Endothelial cell (in vitro differentiated cells): ENCODE measurements around the gene DNAJB4. TPM values are rescaled to one million over a fixed set of nuclear protein-coding genes. Genes with fewer than 3 reads are reported as not detected.

Experiments used
- DNase-seq: peaks from one replicate; pipeline ENCODE4 v3.0.0; 2021; ENCODE audit warnings: low spot score
- H3K27ac Mint-ChIP-seq: one replicate; pipeline ENCODE4 v1.8.0; 2021; ENCODE audit warnings: mixed read lengths, inconsistent platforms; ENCODE audit not compliant: unreplicated experiment
- H3K27me3 Mint-ChIP-seq: one replicate; pipeline ENCODE4 v1.8.0; 2021; ENCODE audit warnings: mild to moderate bottlenecking, moderate library complexity, mixed read lengths, inconsistent platforms; ENCODE audit not compliant: unreplicated experiment
- H3K36me3 Mint-ChIP-seq: one replicate; pipeline ENCODE4 v1.8.0; 2021; ENCODE audit warnings: mild to moderate bottlenecking, low read depth, mixed read lengths, inconsistent platforms; ENCODE audit not compliant: unreplicated experiment
- H3K4me1 Mint-ChIP-seq: one replicate; pipeline ENCODE4 v1.8.0; 2021; ENCODE audit warnings: mild to moderate bottlenecking, mixed read lengths, inconsistent platforms; ENCODE audit not compliant: unreplicated experiment
- H3K4me3 Mint-ChIP-seq: one replicate; pipeline ENCODE4 v1.8.0; 2021; ENCODE audit warnings: mild to moderate bottlenecking, mixed read lengths, inconsistent platforms; ENCODE audit not compliant: unreplicated experiment
- H3K9me3 Mint-ChIP-seq: one replicate; pipeline ENCODE4 v1.8.0; 2021; ENCODE audit warnings: mixed read lengths, inconsistent platforms; ENCODE audit not compliant: unreplicated experiment
- CTCF ChIP-seq: fragments of 200-600 bp; sonication (generic); IDR thresholded peaks from one replicate; pipeline ENCODE4 v1.5.0; 2021; ENCODE audit warnings: antibody characterized with exemption; ENCODE audit not compliant: unreplicated experiment
- total RNA-seq: library from RNA; stranded (reverse); fragmentation: NEBNext Ultra II Directional; extraction: Animal tissue kit (Norgen Biotek cat#: 25700); gene quantifications from one replicate; pipeline ENCODE4 v1.2.1, GENCODE V29; 2021; ENCODE audit not compliant: unreplicated experiment

The DNAJB4 gene
- total RNA-seq, 1 donor from 2014 or later: 22.1 TPM

- no peak for TF ChIP-seq CTCF
- Mint-ChIP-seq H3K4me3 (peak overlapping the region; percentile 94), H3K4me1 (peaks cover 16% of the 10 kb centered on the region), H3K27me3 (peaks cover 10% of the 10 kb centered on the region), H3K9me3 (no peaks in the 10 kb centered on the region), H3K27ac (peak overlapping the region; percentile 98), H3K36me3 (peaks cover 5% of the 10 kb centered on the region)
- no peak for DNase-seq
These were observed 1.0 kb downstream of the DNAJB4 start for GRCh38 chr1:78005755-78006154.

- peaks cover 16% of the 10 kb centered on the region for H3K4me1 Mint-ChIP-seq
- no peak for TF ChIP-seq CTCF
- no peak for DNase-seq
- peak overlapping the region; percentile 94 for H3K4me3 Mint-ChIP-seq
- H3K36me3 Mint-ChIP-seq: peaks cover 5% of the 10 kb centered on the region
- H3K9me3 Mint-ChIP-seq: no peaks in the 10 kb centered on the region
- peak overlapping the region; percentile 98 for H3K27ac Mint-ChIP-seq
- peaks cover 10% of the 10 kb centered on the region for H3K27me3 Mint-ChIP-seq
These were observed 1.8 kb downstream of the DNAJB4 start for GRCh38 chr1:78006521-78006920.

- H3K9me3 Mint-ChIP-seq: no peaks in the 10 kb centered on the region
- H3K27me3 Mint-ChIP-seq: peaks cover 10% of the 10 kb centered on the region
- peaks cover 11% of the 10 kb centered on the region for H3K4me1 Mint-ChIP-seq
- DNase-seq: no peak
- peaks cover 5% of the 10 kb centered on the region for H3K36me3 Mint-ChIP-seq
- no peak overlapping the region for H3K4me3 Mint-ChIP-seq
- H3K27ac Mint-ChIP-seq: no peak overlapping the region
- TF ChIP-seq CTCF: no peak
These were observed 3.1 kb downstream of the DNAJB4 start for GRCh38 chr1:78007677-78008341.

GRCh38 chr1:78009276-78009675 lies 4.5 kb downstream of the DNAJB4 start:
- no peak overlapping the region for H3K4me3 Mint-ChIP-seq
- H3K36me3 Mint-ChIP-seq: peaks cover 5% of the 10 kb centered on the region
- no peak for TF ChIP-seq CTCF
- no peak overlapping the region for H3K27ac Mint-ChIP-seq
- H3K27me3 Mint-ChIP-seq: peaks cover 10% of the 10 kb centered on the region
- H3K4me1 Mint-ChIP-seq: peaks cover 8% of the 10 kb centered on the region
- no peaks in the 10 kb centered on the region for H3K9me3 Mint-ChIP-seq
- no peak for DNase-seq

- Mint-ChIP-seq H3K27ac (no peak overlapping the region), H3K4me3 (no peak overlapping the region), H3K27me3 (peaks cover 4% of the 10 kb centered on the region)
These were observed 5.1 kb downstream of the DNAJB4 start for GRCh38 chr1:78009836-78010235.

More at GRCh38 chr1:78009836-78010235, 5.1 kb downstream of the DNAJB4 start:
- H3K4me1 Mint-ChIP-seq: peaks cover 4% of the 10 kb centered on the region
- TF ChIP-seq CTCF: no peak
- peaks cover under 1% of the 10 kb centered on the region for H3K36me3 Mint-ChIP-seq
- no peaks in the 10 kb centered on the region for H3K9me3 Mint-ChIP-seq
- no peak for DNase-seq
